Forelimb muscle (tissue), 1 donor: ENCODE results near the gene FAM20A. TPM values are rescaled to one million over a fixed set of nuclear protein-coding genes. Genes with fewer than 3 reads are reported as not detected.

Source experiments
- DNase-seq: peaks from one replicate; pipeline ENCODE4 v3.0.0-alpha.2; 2013; ENCODE audit warnings: low read depth
- polyA plus RNA-seq: library from polyadenylated mRNA; unstranded; fragments of 120-200 nt; gene quantifications from one replicate; pipeline ENCODE4 v1.2.1, GENCODE V29; 2013; ENCODE audit not compliant: insufficient read length

Gene FAM20A
- polyA plus RNA-seq = 7.8 TPM

GRCh38 chr17:68600931-68601564, at the start of gene FAM20A:
FAM20A (minus strand) TSS chr17:68601367; CDS start chr17:68600666, 701 bp downstream.
- no peak for DNase-seq

- no peak for DNase-seq
These were observed 48.2 kb upstream of the FAM20A start for GRCh38 chr17:68649324-68649723.

DNA sequence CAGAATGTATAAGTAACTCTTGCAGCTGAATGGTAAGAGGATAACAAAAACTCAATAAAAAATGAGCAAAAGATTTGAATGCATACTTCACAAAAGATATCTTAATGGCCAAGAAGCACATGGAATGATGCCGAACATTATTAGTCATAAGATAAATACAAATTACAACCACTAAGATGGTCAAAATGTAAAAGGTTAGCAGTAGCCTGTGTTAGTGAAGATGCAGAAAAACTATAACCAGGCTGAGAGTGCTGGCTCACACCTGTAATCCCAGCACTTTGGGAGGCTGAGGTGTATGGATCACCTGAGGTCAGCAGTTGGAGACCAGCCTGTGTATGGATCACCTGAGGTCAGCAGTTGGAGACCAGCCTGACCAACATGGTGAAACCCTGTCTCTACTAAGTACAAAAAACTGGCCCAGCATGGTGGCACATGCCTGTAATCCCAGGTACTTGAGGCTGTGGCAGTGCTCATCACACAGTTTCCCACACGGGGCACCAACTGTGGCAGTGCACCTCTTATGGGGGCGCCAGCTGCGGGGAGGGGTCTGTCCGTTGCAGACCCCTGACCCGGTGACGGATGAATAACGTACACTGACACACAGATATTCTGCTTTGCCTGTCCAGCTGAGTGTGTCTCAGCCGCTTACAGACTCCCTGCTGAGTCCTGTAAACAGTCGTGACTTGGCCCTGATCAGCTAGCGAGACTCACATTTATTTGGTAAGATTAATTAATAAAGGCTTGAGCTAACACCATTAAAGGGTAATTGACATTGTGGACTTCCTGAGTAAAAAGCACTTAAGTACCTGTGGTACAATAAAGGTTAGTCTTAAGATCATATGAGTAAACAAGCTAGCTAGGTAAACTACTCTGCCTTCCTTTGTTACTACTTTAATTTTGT, 45.7 kb upstream of the FAM20A start:
- DNase-seq = no peak

GRCh38 chr17:68642118-68642412, 40.9 kb upstream of the FAM20A start:
- DNase-seq = no peak

- DNase-seq = no peak
These were observed 40.3 kb upstream of the FAM20A start for GRCh38 chr17:68641276-68642117.

DNA sequence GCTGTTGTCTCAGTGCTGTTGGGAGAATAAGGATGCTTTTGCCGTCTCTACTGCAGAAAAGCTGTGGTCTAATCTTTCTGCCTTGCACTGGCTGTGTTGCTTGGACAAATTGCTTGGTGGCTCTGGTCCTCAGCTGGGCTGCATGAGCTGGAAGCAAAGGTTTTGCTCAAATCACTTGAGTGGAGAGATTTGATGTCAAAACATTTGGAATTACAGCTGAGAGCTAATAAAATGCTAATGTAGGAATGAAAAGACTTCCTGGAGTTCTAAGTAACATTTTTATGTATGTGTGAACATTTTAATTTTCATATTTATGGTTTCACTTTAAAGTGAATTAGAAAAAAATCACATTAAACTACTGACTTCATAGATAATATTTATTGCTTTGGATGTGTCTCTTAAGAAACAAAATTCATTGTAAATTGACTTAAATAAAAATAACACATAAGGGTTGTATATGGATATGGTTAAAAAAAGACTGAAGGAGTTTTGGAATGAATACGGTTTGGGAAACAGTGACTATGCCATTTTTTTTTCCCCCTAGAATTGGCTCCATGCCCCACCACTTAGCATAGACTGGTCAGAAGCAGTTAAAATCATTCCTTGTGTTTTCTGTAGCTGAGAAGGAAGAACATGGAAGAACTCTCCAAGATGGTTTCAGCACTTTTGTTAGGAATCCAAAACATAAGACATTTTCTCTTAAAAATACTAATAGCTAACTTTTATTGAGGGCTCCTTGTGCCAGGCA, 39.2 kb upstream of the FAM20A start:
- no peak for DNase-seq

DNA sequence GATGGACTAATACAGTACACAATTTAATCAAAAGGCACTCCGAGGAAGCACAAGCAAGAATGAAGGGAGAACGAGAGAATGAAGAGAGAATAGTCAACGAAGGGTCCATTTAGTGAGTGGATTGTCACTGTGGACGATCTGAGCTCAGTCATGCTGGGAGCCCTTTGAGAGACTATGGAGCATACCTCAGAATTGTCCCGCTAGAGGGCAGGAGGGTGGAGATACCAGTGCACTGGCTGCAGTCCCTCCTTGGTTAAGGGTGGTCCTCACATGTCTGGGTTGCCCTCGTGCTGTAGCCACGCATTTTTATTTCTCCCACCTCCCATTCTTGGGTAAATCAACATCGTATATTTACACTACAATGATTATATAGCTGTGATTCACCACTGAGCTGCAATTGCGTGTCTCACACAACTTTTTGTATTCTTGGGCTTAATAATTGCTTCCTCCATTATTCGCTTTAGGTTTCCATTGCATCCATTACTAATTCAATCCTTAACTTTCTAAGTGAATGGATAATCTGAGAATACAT, 33.2 kb upstream of the FAM20A start:
- no peak for DNase-seq

DNA sequence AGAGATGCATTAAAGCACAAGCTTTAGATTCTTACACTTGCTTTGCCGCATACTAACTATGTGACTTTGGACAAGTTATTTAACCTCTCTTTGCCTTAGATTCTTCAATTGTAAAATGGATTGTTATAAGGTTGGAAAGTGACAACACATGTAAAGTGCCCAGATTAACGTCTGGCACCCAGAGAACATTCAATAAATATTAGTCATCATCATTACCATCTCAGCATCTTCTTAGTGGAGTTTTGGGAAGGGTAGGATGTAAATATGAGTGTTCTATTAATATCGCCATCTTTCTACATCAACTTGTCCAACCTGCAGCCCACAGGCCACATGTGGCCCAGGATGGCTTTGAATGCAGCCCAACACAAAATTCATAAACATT, 27.4 kb upstream of the FAM20A start:
- DNase-seq = no peak

DNA sequence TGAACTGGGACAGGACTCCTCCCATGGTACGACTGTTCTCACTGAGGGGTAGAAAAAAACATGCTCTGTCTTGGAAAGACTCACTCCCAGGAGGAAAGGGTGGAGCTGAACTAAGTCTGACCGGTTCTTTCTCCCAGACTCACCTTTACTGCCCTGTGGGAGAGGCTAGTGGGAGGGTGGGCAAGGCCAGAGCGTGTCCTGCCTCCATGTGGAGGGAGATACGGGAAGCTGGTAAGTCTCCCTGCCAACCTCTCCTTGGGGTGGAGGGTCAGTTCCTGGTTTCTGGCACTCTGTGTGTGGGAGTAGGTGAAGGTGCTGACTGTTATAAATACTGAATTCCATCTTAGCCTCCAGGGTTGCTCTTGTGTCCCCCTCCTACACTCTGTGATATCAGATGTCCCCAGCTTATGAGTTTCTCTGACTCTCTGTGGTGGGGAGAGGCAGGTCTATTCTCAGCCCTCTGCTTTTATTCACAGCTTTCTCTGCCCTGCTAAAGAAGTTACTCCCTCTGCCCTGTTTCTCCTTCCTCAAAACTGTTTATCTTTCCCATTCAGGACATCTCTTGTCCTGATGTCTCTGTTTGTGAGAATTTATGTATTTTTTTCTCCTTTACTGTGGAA, 26.9 kb upstream of the FAM20A start:
- DNase-seq = no peak

DNA sequence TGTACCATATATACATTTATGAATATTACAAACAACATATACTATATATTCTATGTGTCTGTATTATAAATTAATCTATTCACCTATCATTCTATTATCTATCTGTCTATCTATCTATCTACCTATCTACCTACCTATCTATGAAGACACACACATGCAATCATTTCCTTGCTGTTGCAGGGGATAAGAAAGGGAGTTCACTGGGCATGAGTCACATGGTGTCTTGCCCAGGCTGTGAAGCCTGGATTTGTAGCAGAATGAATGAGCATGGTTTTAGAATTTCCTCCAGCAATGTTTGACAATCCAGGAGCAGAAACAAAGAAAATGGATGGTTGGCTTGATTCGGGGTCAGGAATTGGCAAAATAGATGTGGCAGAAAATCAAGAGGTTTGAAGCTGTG, 23.2 kb upstream of the FAM20A start:
- DNase-seq = no peak

GRCh38 chr17:68623811-68624210, 22.6 kb upstream of the FAM20A start:
- DNase-seq = no peak

GRCh38 chr17:68622423-68622822, 21.3 kb upstream of the FAM20A start:
- no peak for DNase-seq

GRCh38 chr17:68621065-68621464, 19.9 kb upstream of the FAM20A start:
- no peak for DNase-seq

- no peak for DNase-seq
These were observed 15.2 kb upstream of the FAM20A start for GRCh38 chr17:68616334-68616733.

- DNase-seq = no peak
These were observed 13.6 kb upstream of the FAM20A start for GRCh38 chr17:68614718-68615117.

- DNase-seq = no peak
These were observed 12.7 kb upstream of the FAM20A start for GRCh38 chr17:68613739-68614298.

DNA sequence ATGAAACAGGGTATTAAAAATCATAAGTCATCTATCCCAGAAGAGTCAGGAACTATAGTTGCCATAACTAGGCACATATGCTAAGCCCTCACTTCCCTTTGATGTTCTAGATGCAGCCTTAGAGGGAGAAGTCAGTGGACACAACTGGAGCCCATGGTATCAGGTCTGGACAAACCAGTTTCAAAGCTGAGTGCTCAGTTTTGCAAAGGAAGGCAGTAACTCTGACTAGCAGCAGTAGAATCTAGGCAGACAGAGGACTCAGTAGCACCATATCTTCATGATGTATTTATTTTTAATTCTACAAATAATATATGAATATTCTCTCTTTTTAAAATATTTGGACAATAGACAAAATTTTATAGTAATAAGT, 11.7 kb upstream of the FAM20A start:
- no peak for DNase-seq

DNA sequence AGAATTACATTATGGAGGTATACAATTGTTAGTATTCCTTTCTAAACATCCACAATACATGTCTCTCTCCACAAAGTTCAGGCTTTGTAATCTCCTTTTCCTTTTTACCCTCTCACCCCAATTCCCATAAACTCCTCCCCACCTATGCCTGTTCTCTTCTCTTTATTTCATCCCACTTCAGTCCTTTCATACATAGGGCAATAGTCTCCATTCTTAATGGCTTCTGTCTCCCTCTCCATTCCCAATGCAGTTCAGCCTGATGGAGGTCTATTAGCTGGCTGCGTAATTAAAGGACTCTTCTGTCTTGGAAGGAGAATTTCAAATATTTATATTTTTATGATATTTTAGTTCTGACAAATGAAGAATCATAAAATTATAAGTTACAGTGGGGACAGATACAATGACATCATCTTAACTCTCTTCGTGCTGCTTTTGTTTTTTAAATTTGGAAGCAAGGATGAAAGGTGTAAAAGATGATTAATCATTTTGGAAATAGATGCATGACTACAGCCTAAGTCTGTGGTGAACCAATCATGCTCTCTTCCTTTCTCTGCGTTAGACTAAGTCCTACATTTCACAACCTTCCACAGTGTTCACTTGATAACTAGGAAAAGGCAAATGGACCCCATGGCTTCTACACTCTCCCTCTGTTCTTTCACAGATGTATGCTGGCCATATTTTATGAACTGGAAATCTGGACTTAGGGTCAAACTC, 11.2 kb upstream of the FAM20A start:
- no peak for DNase-seq

DNA sequence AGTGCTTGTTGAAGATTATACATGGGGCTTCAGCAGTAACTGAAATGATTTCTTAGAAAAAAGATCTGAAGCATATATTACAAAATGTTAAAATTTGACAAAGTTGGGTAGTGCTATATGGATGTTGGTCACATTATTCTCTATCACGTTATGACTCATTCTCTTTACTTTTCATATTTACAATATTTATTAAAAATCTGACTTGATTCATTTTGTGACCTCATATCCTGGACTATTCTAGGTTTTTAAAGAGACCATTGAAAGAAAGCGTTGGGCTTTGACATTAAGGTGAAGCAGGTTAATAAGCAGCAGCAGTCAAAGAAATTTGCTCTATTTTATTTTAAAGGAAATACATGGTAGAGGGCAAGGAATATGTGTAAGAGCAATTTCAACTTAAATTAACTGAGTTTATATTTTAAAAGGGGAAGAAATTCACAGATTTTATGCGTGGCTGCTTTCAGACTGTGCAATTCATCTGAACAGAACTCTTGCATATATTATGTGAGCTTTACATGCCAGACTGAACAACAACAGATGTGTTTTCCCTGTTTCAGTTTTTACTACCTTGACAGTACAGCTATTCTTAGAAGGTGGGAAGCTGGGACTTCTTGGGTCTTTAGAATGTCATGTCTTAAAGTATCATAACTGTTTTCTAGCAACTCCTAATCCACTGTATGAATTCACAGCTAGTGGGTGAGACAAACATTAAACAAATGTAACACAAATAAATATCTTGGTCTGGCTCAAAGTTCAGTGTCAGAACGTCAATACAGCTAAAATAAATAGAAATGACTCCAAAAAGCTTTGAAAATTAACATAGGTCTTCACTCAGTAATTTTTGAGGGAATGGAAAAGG, 10.4 kb upstream of the FAM20A start:
- no peak for DNase-seq
